Measurements from ENCODE around the gene NCOR1. TPM values are rescaled to one million over a fixed set of nuclear protein-coding genes. Genes with fewer than 3 reads are reported as not detected.

The NCOR1 gene
- total and polyA plus RNA-seq, 2 of the 13 experiments (the other 11 are each of a cell fraction or from before 2014, with no cell fraction given), result 57.0 to 71.7 TPM

DNA sequence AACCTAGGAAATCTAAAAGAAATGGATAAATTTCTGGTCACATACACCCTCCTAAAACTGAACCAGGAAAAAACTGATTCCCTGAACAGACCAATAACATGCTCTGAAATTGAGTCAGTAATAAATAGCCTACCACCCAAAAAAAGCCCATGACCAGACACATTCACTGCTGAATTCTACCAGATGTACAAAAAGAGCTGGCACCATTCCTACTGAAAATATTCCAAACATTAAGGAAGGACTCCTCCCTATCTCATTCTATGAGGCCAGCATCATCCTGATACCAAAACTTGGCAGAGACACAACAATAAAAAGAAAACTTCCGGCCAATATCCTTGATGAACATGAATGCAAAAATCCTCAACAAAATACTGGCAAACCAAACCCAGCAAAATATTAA, 162.8 kb downstream of the NCOR1 start:
- Histone ChIP-seq H3K27ac (ENCODE audit: extremely low read length, insufficient read depth, low read length) (no peak overlapping the region), H4K20me1 (ENCODE audit: insufficient read depth, low read length) (no peaks in the 10 kb centered on the region), H3K4me3 (replicated peaks in 1 of 3; ENCODE audit: insufficient read depth in 1 of 3, low read depth in 2 of 3, low read length in 3 of 3) (no peak overlapping the region), H3K9me3 (ENCODE audit: low read length) (no peaks in the 10 kb centered on the region), H3K79me2 (ENCODE audit: insufficient read depth, low read length) (no peaks in the 10 kb centered on the region), H3K36me3 (replicated peaks in 1 of 2; ENCODE audit: control insufficient read depth in 1 of 2, insufficient read depth in 2 of 2, low read length in 2 of 2) (peaks cover 10 to 60% of the 10 kb centered on the region in 2 experiments), H3K27me3 (ENCODE audit: control insufficient read depth in 1 of 2, insufficient read depth in 2 of 2, low read length in 2 of 2) (no peaks in the 10 kb centered on the region), H3K4me2 (ENCODE audit: low read depth, low read length) (no peak overlapping the region), H2AFZ (ENCODE audit: low read length) (no peak overlapping the region), H3K4me1 (ENCODE audit: insufficient read depth, low read length) (no peaks in the 10 kb centered on the region), H3K9ac (ENCODE audit: insufficient read depth, low read depth, low read length) (no peak overlapping the region)
- ATAC-seq (no peak), FAIRE-seq (no peak), DNase-seq (ENCODE audit: low spot score) (no peak)
- in situ Hi-C loops (cut with HindIII; ENCODE audit: extremely low pct_ligation_motif_present, low pct_unique_long_range_greater_than_20kb), result no loop called here
- 95% methylated on average over 1 of the region's 1 CpG for WGBS (ENCODE audit: low lambda C conversion rate)
- intact Hi-C loops (cut with micrococcal nuclease; ENCODE audit: unreplicated experiment), result no loop called here
- BruUV-seq (replicated peaks), result no TSS peak
- ChIA-PET CTCF (ENCODE audit: low intra/inter-chr PET ratio, low total read pairs) (no interaction called here), POLR2A (no interaction called here)
- TF ChIP-seq ZSCAN25 (CRISPR knock-in tag; IDR thresholded peaks at IDR 0.05) (no peak), ZNF232 (CRISPR knock-in tag; IDR thresholded peaks at IDR 0.05; ENCODE audit: borderline replicate concordance) (no peak), CAMTA2 (CRISPR knock-in tag; IDR thresholded peaks at IDR 0.05; ENCODE audit: borderline replicate concordance) (no peak), ZFAT (CRISPR knock-in tag; conservative IDR thresholded peaks at IDR 0.05) (no peak), CC2D1A (CRISPR knock-in tag; IDR thresholded peaks at IDR 0.05) (no peak), HNRNPL (IDR thresholded peaks at IDR 0.05; ENCODE audit: low read depth, low read length) (no peak), RBM39 (IDR thresholded peaks at IDR 0.05; ENCODE audit: low read depth, low read length, poor library complexity, severe bottlenecking) (no peak), THAP11 (CRISPR knock-in tag; IDR thresholded peaks at IDR 0.05) (no peak), ZNF264 (CRISPR knock-in tag; IDR thresholded peaks at IDR 0.05) (no peak), FOXA3 (CRISPR knock-in tag; IDR thresholded peaks at IDR 0.05) (no peak), ZMYM4 (CRISPR knock-in tag; IDR thresholded peaks at IDR 0.05) (no peak), ZNF207 (IDR thresholded peaks at IDR 0.05; ENCODE audit: borderline replicate concordance) (no peak), ISX (CRISPR knock-in tag; conservative IDR thresholded peaks at IDR 0.05) (no peak), HNF4A (CRISPR knock-in tag; IDR thresholded peaks at IDR 0.05) (no peak), ZNF326 (CRISPR knock-in tag; IDR thresholded peaks at IDR 0.05; ENCODE audit: borderline replicate concordance) (no peak)
- TF ChIP-seq, protein P1, sequence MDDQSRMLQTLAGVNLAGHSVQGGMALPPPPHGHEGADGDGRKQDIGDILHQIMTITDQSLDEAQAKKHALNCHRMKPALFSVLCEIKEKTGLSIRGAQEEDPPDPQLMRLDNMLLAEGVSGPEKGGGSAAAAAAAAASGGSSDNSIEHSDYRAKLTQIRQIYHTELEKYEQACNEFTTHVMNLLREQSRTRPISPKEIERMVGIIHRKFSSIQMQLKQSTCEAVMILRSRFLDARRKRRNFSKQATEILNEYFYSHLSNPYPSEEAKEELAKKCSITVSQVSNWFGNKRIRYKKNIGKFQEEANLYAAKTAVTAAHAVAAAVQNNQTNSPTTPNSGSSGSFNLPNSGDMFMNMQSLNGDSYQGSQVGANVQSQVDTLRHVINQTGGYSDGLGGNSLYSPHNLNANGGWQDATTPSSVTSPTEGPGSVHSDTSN (CRISPR knock-in tag; IDR thresholded peaks at IDR 0.05; ENCODE audit: borderline replicate concordance), result no peak
- TF ChIP-seq, protein P2, sequence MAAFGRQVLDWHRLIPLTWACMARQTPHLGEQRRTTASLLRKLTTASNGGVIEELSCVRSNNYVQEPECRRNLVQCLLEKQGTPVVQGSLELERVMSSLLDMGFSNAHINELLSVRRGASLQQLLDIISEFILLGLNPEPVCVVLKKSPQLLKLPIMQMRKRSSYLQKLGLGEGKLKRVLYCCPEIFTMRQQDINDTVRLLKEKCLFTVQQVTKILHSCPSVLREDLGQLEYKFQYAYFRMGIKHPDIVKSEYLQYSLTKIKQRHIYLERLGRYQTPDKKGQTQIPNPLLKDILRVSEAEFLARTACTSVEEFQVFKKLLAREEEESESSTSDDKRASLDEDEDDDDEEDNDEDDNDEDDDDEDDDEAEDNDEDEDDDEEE (CRISPR knock-in tag; IDR thresholded peaks at IDR 0.05), result no peak
- TF ChIP-seq, protein P3, sequence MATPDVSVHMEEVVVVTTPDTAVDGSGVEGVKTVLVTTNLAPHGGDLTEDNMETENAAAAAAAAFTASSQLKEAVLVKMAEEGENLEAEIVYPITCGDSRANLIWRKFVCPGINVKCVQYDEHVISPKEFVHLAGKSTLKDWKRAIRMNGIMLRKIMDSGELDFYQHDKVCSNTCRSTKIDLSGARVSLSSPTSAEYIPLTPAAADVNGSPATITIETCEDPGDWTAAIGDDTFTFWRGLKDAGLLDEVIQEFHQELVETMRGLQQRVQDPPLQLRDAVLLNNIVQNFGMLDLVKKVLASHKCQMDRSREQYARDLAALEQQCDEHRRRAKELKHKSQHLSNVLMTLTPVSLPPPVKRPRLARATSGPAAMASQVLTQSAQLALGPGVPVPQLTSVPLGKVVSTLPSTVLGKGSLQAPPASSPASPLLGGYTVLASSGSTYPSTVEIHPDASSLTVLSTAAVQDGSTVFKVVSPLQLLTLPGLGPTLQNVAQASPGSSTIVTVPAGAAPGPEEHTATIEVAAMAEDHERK (CRISPR knock-in tag; IDR thresholded peaks at IDR 0.05; ENCODE audit: low read depth), result no peak
- TF ChIP-seq, protein P4, sequence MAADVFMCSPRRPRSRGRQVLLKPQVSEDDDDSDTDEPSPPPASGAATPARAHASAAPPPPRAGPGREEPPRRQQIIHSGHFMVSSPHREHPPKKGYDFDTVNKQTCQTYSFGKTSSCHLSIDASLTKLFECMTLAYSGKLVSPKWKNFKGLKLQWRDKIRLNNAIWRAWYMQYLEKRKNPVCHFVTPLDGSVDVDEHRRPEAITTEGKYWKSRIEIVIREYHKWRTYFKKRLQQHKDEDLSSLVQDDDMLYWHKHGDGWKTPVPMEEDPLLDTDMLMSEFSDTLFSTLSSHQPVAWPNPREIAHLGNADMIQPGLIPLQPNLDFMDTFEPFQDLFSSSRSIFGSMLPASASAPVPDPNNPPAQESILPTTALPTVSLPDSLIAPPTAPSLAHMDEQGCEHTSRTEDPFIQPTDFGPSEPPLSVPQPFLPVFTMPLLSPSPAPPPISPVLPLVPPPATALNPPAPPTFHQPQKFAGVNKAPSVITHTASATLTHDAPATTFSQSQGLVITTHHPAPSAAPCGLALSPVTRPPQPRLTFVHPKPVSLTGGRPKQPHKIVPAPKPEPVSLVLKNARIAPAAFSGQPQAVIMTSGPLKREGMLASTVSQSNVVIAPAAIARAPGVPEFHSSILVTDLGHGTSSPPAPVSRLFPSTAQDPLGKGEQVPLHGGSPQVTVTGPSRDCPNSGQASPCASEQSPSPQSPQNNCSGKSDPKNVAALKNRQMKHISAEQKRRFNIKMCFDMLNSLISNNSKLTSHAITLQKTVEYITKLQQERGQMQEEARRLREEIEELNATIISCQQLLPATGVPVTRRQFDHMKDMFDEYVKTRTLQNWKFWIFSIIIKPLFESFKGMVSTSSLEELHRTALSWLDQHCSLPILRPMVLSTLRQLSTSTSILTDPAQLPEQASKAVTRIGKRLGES (CRISPR knock-in tag; IDR thresholded peaks at IDR 0.05; ENCODE audit: borderline replicate concordance), result no peak
